Bronchial epithelial cell (primary cell): ENCODE data around the gene TMEM259. TPM values are rescaled to one million over a fixed set of nuclear protein-coding genes. Genes with fewer than 3 reads are reported as not detected.

Experiments used
- DNase-seq: peaks from one replicate; pipeline ENCODE4 v3.0.0-alpha.2; 2010; ENCODE audit warnings: low read depth
- FAIRE-seq: peaks from 2 replicates; lab custom pipeline; 2011; peaks lifted over from hg19 to GRCh38; lab: Jason Lieb, UNC
- H3K27me3 ChIP-seq: 2 replicates; pipeline ENCODE4 v1.5.1; 2011; ENCODE audit warnings: low read length; ENCODE audit not compliant: control insufficient read depth, insufficient read depth
- H3K36me3 ChIP-seq: 2 replicates; pipeline ENCODE4 v1.5.1; 2011; ENCODE audit warnings: low read length; ENCODE audit not compliant: control insufficient read depth, insufficient read depth
- H3K4me3 ChIP-seq: 2 replicates; pipeline ENCODE4 v1.5.1; 2011; ENCODE audit warnings: mild to moderate bottlenecking, low read depth, low read length, control low read depth
- total RNA-seq: library from RNA; depleted of rRNA; stranded (reverse); fragments of >200 nt; gene quantifications from 2 replicates; pipeline ENCODE4 v1.2.1, GENCODE V29; 2014
- TF ChIP-seq, protein P1 (sequence below): IDR thresholded peaks from 2 replicates; pipeline ENCODE4 v1.5.1; 2011; ENCODE audit warnings: mild to moderate bottlenecking, moderate library complexity, low read length, control low read depth, inconsistent platforms; ENCODE audit not compliant: insufficient read depth, severe bottlenecking

The TMEM259 gene
- total RNA-seq, 1 donor from 2014 or later, result 54.8 TPM

DNA sequence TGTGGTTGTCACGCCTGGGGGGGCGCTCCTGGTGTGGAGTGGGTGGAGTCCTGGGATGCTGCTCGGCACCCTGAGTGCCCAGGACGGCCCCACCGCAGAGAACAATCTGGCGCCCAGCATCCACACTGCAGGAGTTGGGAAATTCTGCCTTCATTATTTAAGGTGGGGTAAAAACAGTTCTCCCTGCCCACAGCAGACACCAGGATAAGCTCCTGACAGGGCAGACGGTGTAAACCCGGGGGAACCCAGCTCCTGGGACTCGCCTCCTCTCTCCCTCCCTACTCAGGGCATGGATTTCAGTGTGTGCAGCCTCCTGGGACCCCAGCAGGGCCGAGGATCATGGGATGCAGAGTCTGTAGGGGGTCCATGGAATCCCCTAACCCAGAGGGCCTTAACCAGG, 44.4 kb downstream of the TMEM259 start:
- DNase-seq, result no peak
- H3K4me3 ChIP-seq, result no peak overlapping the region
- H3K27me3 ChIP-seq, result no peaks in the 10 kb centered on the region
- H3K36me3 ChIP-seq, result peaks cover 3% of the 10 kb centered on the region
- TF ChIP-seq, protein P1, sequence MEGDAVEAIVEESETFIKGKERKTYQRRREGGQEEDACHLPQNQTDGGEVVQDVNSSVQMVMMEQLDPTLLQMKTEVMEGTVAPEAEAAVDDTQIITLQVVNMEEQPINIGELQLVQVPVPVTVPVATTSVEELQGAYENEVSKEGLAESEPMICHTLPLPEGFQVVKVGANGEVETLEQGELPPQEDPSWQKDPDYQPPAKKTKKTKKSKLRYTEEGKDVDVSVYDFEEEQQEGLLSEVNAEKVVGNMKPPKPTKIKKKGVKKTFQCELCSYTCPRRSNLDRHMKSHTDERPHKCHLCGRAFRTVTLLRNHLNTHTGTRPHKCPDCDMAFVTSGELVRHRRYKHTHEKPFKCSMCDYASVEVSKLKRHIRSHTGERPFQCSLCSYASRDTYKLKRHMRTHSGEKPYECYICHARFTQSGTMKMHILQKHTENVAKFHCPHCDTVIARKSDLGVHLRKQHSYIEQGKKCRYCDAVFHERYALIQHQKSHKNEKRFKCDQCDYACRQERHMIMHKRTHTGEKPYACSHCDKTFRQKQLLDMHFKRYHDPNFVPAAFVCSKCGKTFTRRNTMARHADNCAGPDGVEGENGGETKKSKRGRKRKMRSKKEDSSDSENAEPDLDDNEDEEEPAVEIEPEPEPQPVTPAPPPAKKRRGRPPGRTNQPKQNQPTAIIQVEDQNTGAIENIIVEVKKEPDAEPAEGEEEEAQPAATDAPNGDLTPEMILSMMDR, result no peak
- FAIRE-seq, result no peak

DNA sequence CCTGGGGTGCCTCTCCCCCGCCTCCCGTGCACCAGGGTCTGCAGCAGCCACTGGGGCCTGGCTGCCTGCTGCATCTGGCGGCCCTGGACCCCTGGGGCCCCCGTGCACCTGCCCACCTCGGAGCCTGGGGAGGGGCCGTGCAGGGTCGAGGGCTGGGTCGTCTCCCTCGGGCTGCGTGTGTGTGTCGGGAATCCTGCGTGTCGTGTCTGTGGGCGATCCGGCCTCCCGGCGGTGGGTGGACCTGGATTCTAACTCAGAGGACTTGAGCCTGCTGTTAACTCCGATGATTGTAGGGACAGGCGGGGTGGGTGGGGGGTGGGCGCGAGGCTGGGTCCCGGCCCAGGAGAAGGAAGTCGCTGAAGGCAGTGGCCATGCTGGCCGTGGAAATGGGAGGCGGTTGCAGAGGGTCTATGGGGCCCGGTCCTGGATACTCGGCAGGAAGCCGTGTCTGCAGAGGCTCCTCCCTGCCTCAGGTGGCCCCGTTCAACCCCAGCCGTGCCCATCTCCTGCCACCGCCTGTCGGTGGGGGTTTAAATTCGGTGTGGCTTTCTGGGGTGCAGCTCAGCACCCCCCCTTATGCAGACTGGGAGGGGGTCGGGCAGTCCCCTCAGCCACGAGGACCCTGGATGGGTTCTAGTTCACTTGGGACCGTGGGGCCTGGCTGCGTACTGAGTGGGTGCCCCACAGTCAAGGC, 46.2 kb downstream of the TMEM259 start:
- FAIRE-seq (no peak), DNase-seq (no peak)
- TF ChIP-seq, protein P1, result no peak
- Histone ChIP-seq H3K4me3 (no peak overlapping the region), H3K27me3 (no peaks in the 10 kb centered on the region), H3K36me3 (peaks cover 6% of the 10 kb centered on the region)

DNA sequence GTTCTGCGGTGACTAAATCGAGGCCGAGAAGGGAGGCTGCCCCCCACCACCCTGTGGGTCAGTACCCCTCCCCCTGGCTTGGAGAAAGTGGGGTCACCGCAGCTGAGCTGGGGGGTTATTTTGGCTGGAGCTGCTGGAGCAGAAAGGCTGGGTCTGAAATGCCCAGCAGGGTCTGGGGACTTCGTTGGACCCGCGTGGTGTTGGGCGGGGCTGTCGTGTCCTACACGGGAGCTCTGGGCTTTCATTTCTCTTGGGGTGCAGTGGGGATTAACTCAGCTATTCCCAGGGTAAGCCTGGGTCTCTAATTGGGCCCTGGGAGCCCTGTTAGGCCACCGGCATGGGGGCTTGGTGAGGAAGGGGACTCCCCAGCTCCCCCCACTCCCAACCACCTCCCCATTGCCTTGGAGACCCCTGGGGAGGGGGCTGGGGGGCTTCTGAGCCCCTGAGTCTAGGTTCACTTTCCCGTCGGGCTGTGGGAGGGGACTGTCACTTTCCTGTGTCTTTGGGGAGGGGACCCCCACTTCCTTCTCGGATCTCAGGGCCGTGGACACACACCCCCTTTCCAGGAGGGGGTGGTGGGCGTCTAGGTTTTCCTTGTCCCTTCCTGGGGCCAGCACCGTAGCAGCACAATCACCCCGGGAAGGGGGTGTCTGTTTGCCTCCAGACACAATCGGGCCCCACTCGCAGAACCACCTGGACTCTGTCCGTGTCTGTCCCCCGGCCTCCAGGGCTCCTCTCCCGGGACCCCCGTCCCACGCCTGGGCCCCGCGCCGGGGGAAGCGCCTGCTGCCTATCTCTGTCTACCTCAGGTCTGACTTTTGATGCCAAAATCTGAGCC, 47.0 kb downstream of the TMEM259 start:
- Histone ChIP-seq H3K4me3 (no peak overlapping the region), H3K27me3 (no peaks in the 10 kb centered on the region), H3K36me3 (peaks cover 6% of the 10 kb centered on the region)
- DNase-seq, result no peak
- FAIRE-seq, result no peak
- TF ChIP-seq, protein P1, result no peak

DNA sequence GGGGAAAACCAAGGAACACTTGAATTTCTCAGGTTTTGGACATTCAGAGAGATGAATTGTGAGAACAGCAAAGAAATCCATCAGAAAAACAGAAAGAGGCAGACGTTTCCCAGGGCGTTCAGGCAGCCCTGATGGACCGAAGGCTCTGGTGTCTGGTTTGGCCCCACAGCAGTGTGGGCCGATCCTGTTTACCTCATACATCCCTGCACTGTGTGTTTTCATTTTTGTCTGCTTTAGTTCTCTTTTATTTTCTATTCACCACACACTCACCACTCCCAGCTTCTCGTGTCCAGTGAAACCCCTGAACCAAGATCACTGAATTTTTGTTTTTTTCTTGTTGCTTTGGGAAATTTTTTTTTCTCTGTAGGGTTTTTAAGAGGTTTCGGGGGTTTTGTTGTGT, 48.6 kb downstream of the TMEM259 start:
- FAIRE-seq (no peak), DNase-seq (no peak)
- peaks cover 10% of the 10 kb centered on the region for H3K36me3 ChIP-seq
- H3K4me3 ChIP-seq, result no peak overlapping the region
- H3K27me3 ChIP-seq, result no peaks in the 10 kb centered on the region
- TF ChIP-seq, protein P1, result no peak

DNA sequence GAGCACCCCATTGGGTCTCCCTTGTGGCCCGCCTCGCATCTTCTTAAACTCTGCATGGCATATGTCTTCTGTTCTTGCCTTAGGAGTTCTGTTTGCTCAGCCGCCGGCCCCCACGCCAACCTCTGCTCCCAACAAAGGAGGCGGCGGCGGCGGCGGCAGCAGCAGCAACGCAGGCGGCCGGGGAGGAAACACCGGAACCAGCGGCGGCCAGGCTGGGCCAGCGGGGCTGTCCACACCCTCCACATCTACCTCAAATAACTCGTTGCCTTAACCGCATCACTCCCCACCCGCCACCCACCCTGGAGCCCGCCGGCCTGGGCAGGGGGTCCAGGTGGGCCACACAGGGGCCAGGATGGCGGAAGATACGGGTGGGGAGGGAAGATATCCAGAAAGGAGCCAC, 49.1 kb downstream of the TMEM259 start:
- DNase-seq (no peak), FAIRE-seq (no peak)
- H3K36me3 ChIP-seq, result peaks cover 10% of the 10 kb centered on the region

More for the DNA sequence above, 49.1 kb downstream of the TMEM259 start:
- Histone ChIP-seq H3K27me3 (no peaks in the 10 kb centered on the region), H3K4me3 (no peak overlapping the region)
- TF ChIP-seq, protein P1, result no peak
